22Rv1 (cell line): Measurements from ENCODE around the gene CD48.

Source experiments
- ZFX ChIP-seq: fragments of 450-650 bp; IDR thresholded peaks from 2 replicates; pipeline ENCODE4 v1.6.1; 2017; ENCODE audit warnings: antibody characterized with exemption, borderline replicate concordance
- TF ChIP-seq, protein P1 (sequence below): fragments of 450-650 bp; IDR thresholded peaks from 2 replicates; pipeline ENCODE4 v1.5.1; 2017; ENCODE audit warnings: mild to moderate bottlenecking

DNA sequence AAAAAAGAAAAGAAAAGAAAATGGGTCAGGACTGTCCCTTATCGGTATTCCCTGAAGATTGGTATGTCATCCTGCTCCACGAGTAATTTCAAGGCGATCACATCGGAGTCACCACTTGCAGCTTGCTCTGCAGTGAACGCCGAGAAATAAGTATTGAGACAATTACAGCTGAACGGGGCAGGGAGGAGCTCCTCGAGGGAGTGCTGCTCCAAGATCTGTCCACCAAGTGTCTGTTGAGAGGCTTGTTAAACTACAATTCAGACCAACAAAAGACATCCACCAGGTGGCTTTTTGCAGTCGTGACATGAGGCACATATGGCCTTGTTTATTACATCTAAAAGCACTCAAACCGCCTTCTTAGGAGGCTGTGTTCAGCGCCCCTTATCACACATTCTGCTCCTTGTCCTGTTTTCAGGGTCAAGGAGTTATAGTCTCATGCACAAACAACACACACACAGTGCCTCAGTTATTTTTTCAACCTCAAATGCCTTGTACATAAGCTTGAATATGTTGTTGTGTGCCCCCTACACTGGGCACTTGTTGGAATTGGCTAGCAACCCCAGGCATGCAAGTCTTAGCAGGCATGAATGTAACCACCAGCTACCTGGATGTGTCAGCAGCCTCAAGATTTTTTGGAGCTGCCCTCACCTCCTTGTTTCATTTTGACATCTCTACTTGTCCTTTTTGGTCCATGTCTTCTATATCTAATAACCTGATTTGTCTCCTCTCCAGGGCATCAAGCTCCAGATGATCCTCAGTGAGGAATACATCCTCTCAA is 13.0 kb upstream of the CD48 start:
- TF ChIP-seq, protein P1, sequence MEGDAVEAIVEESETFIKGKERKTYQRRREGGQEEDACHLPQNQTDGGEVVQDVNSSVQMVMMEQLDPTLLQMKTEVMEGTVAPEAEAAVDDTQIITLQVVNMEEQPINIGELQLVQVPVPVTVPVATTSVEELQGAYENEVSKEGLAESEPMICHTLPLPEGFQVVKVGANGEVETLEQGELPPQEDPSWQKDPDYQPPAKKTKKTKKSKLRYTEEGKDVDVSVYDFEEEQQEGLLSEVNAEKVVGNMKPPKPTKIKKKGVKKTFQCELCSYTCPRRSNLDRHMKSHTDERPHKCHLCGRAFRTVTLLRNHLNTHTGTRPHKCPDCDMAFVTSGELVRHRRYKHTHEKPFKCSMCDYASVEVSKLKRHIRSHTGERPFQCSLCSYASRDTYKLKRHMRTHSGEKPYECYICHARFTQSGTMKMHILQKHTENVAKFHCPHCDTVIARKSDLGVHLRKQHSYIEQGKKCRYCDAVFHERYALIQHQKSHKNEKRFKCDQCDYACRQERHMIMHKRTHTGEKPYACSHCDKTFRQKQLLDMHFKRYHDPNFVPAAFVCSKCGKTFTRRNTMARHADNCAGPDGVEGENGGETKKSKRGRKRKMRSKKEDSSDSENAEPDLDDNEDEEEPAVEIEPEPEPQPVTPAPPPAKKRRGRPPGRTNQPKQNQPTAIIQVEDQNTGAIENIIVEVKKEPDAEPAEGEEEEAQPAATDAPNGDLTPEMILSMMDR = no peak
- TF ChIP-seq ZFX = no peak
